Progenitor cell of endocrine pancreas (in vitro differentiated cells): Measurements from ENCODE around the gene C1QTNF4. TPM values are rescaled to one million over a fixed set of nuclear protein-coding genes. Genes with fewer than 3 reads are reported as not detected.

ENCODE experiments used
- DNase-seq: peaks from one replicate; pipeline ENCODE4 v3.0.0; 2021; ENCODE audit warnings: low spot score; ENCODE audit not compliant: unreplicated experiment
- H3K27ac Mint-ChIP-seq: 2 replicates; pipeline ENCODE4 v1.8.0; 2021; ENCODE audit warnings: mild to moderate bottlenecking, moderate library complexity, mixed read lengths
- H3K27me3 Mint-ChIP-seq: 2 replicates; pipeline ENCODE4 v1.8.0; 2021; ENCODE audit warnings: mixed read lengths
- H3K36me3 Mint-ChIP-seq: 2 replicates; pipeline ENCODE4 v1.8.0; 2022; ENCODE audit warnings: mixed read lengths; ENCODE audit not compliant: insufficient read depth
- H3K4me1 Mint-ChIP-seq: 2 replicates; pipeline ENCODE4 v1.8.0; 2021; ENCODE audit warnings: low read depth, mixed read lengths
- H3K4me3 Mint-ChIP-seq: 2 replicates; pipeline ENCODE4 v1.8.0; 2021; ENCODE audit warnings: low read depth, mild to moderate bottlenecking, moderate library complexity, mixed read lengths
- H3K9me3 Mint-ChIP-seq: 2 replicates; pipeline ENCODE4 v1.8.0; 2021; ENCODE audit warnings: low read depth, mixed read lengths
- CTCF ChIP-seq: fragments of 200-600 bp; sonication (generic); IDR thresholded peaks from one replicate; pipeline ENCODE4 v1.5.0; 2021; ENCODE audit warnings: antibody characterized with exemption, mild to moderate bottlenecking; ENCODE audit not compliant: unreplicated experiment
- total RNA-seq: library from RNA; stranded (reverse); gene quantifications from 2 replicates; pipeline ENCODE4 v1.2.1, GENCODE V29; 2021

The C1QTNF4 gene
- total RNA-seq, 1 donor from 2014 or later: 2.5 TPM

GRCh38 chr11:47545298-47545697 is 48.9 kb downstream of the C1QTNF4 start:
- Mint-ChIP-seq H3K9me3 (no peaks in the 10 kb centered on the region), H3K4me3 (no peak overlapping the region), H3K27me3 (no peaks in the 10 kb centered on the region), H3K36me3 (peaks cover 4% of the 10 kb centered on the region), H3K27ac (no peak overlapping the region), H3K4me1 (peaks cover 6% of the 10 kb centered on the region)
- DNase-seq: no peak
- TF ChIP-seq CTCF: no peak

- no peak for DNase-seq
- no peak for TF ChIP-seq CTCF
- H3K27ac Mint-ChIP-seq: peak overlapping the region; percentile 58
- H3K4me1 Mint-ChIP-seq: peaks cover 9% of the 10 kb centered on the region
- no peaks in the 10 kb centered on the region for H3K9me3 Mint-ChIP-seq
- H3K4me3 Mint-ChIP-seq: no peak overlapping the region
- H3K27me3 Mint-ChIP-seq: no peaks in the 10 kb centered on the region
- H3K36me3 Mint-ChIP-seq: peaks cover 2% of the 10 kb centered on the region
Measured at GRCh38 chr11:47541070-47541469, 53.1 kb downstream of the C1QTNF4 start.

- Mint-ChIP-seq H3K27ac (peak overlapping the region; percentile 43), H3K36me3 (peaks cover 5% of the 10 kb centered on the region), H3K4me3 (no peak overlapping the region), H3K27me3 (no peaks in the 10 kb centered on the region), H3K4me1 (peaks cover 13% of the 10 kb centered on the region), H3K9me3 (no peaks in the 10 kb centered on the region)
- no peak for TF ChIP-seq CTCF
- DNase-seq: no peak
Measured at GRCh38 chr11:47539681-47540039, 54.6 kb downstream of the C1QTNF4 start.

Other genes starting within 250 kb of the C1QTNF4 start
- gene MYBPC3, start 241.7 kb downstream of the C1QTNF4 start, total RNA-seq: 0.10 and 0.22 TPM in 2 replicates
- gene SPI1, start 215.9 kb downstream of the C1QTNF4 start, total RNA-seq: not detected in 2 replicates
- gene SLC39A13, start 185.8 kb downstream of the C1QTNF4 start, total RNA-seq: 38.3 and 42.4 TPM in 2 replicates
- gene PSMC3, start 168.0 kb downstream of the C1QTNF4 start, total RNA-seq: 101 and 103 TPM in 2 replicates
- 0.42 and 0.81 TPM in 2 replicates for gene RAPSN, start 145.3 kb downstream of the C1QTNF4 start, total RNA-seq
- gene CELF1, start 41.3 kb downstream of the C1QTNF4 start, total RNA-seq: 161 and 163 TPM in 2 replicates
- gene PTPMT1, start 28.8 kb downstream of the C1QTNF4 start, total RNA-seq: 45.6 and 47.6 TPM in 2 replicates
- gene KBTBD4, start 15.4 kb downstream of the C1QTNF4 start, total RNA-seq: 16.6 and 18.1 TPM in 2 replicates
- 102 and 109 TPM in 2 replicates for gene NDUFS3, start 15.3 kb downstream of the C1QTNF4 start, total RNA-seq
- 0.26 and 0.29 TPM in 2 replicates for gene FAM180B, start 7.7 kb downstream of the C1QTNF4 start, total RNA-seq
- 75.7 and 82.7 TPM in 2 replicates for gene MTCH2, start 48.1 kb upstream of the C1QTNF4 start, total RNA-seq
- gene AGBL2, start 121.0 kb upstream of the C1QTNF4 start, total RNA-seq: 6.1 and 8.2 TPM in 2 replicates
- gene FNBP4, start 172.9 kb upstream of the C1QTNF4 start, total RNA-seq: 136 TPM in 2 replicates